22Rv1 (cell line): Measurements from ENCODE around the gene RMRP.

Source experiments
- CTCF ChIP-seq: fragments of 450-650 bp; IDR thresholded peaks from 2 replicates; pipeline ENCODE4 v1.5.1; 2017; ENCODE audit warnings: mild to moderate bottlenecking
- ZFX ChIP-seq: fragments of 450-650 bp; IDR thresholded peaks from 2 replicates; pipeline ENCODE4 v1.6.1; 2017; ENCODE audit warnings: antibody characterized with exemption, borderline replicate concordance

DNA sequence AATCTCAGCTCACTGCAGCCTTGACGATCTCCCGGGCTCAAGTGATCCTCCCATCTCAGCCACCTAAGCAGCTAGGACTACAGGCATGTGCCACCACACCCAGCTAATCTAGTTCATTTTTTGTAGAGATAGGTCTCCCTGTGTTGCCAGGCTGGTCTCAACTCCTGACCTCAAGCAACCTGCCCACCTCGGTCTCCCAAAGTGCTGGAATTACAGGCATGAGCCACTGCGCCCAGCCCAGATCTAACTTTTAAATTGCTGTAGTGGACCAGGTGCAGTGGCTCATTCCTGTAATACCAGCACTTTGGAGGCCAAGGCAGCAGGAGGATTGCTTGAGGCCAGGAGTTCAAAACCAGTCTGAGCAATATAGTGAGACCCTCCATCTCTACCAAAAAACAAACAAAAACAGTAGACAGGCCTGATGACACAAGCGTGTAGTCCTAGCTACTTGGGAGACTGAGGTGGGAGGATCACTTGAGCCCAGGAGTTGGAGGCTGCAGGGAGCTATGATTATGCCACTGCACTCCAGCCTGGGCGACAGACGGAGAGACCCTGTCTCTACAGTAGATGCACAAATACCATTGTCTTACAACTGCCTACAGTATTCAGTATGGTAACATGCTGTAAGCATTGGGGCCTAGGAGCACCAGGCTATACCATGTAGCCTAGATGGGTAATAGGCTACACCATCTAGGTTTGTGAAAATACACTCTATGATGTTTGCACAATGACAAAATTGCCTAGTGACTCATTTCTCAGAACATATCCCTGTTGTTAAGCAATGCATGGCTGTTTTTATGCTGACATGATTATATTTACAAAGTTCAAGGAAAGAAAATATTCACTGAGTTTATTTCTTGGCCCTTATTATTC is 5.6 kb downstream of the RMRP start:
- no peak for TF ChIP-seq CTCF
- no peak for TF ChIP-seq ZFX
